ENCODE results near the gene KIAA1671.

Gene KIAA1671

GRCh38 chr22:24986816-24987215 is 34.3 kb downstream of the KIAA1671 start:
- no peak overlapping the region for H3K4me3 ChIP-seq (ENCODE audit: low read depth, low read length)
- TF ChIP-seq CTCF (IDR thresholded peaks at IDR 0.05; ENCODE audit: insufficient read depth, low read depth, low read length, missing control alignments) = no peak

GRCh38 chr22:24989135-24989534 is 36.6 kb downstream of the KIAA1671 start:
- TF ChIP-seq CTCF (IDR thresholded peaks at IDR 0.05; ENCODE audit: insufficient read depth, low read depth, low read length, missing control alignments) = no peak
- no peak for DNase-seq (ENCODE audit: low read depth)
- H3K4me3 ChIP-seq (ENCODE audit: low read depth, low read length) = no peak overlapping the region

More at GRCh38 chr22:24986816-24987215, 34.3 kb downstream of the KIAA1671 start:
- peak; percentile 24 for DNase-seq (ENCODE audit: low read depth)

- H3K4me3 ChIP-seq (ENCODE audit: low read depth, low read length) = no peak overlapping the region
- no peak for DNase-seq (ENCODE audit: low read depth)
- TF ChIP-seq CTCF (IDR thresholded peaks at IDR 0.05; ENCODE audit: insufficient read depth, low read depth, low read length, missing control alignments) = no peak
Observed at GRCh38 chr22:24989541-24989951, 37.0 kb downstream of the KIAA1671 start.

- no peak for TF ChIP-seq CTCF (IDR thresholded peaks at IDR 0.05; ENCODE audit: insufficient read depth, low read depth, low read length, missing control alignments)
- DNase-seq (ENCODE audit: low read depth) = no peak
- H3K4me3 ChIP-seq (ENCODE audit: low read depth, low read length) = no peak overlapping the region
Observed at GRCh38 chr22:24990344-24990905, 37.9 kb downstream of the KIAA1671 start.

- DNase-seq (ENCODE audit: low read depth) = no peak
- no peak for TF ChIP-seq CTCF (IDR thresholded peaks at IDR 0.05; ENCODE audit: insufficient read depth, low read depth, low read length, missing control alignments)
- no peak overlapping the region for H3K4me3 ChIP-seq (ENCODE audit: low read depth, low read length)
Observed at GRCh38 chr22:24992946-24993345, 40.4 kb downstream of the KIAA1671 start.

- DNase-seq (ENCODE audit: low read depth) = no peak
- TF ChIP-seq CTCF (IDR thresholded peaks at IDR 0.05; ENCODE audit: insufficient read depth, low read depth, low read length, missing control alignments) = no peak
- no peak overlapping the region for H3K4me3 ChIP-seq (ENCODE audit: low read depth, low read length)
Observed at GRCh38 chr22:24994070-24994763, 41.7 kb downstream of the KIAA1671 start.

All from GM12865 (cell line).